ENCODE data around the gene CACNA2D1. TPM values are rescaled to one million over a fixed set of nuclear protein-coding genes. Genes with fewer than 3 reads are reported as not detected.

Gene CACNA2D1
- polyA plus RNA-seq, 1 experiment = 19.5 TPM

GRCh38 chr7:82163586-82163985 lies 280.0 kb downstream of the CACNA2D1 start:
- Histone ChIP-seq H3K27me3 (ENCODE audit: control insufficient read depth, insufficient read depth, low read length) (no peaks in the 10 kb centered on the region), H3K9me3 (ENCODE audit: control insufficient read depth, insufficient read depth, low read length) (no peaks in the 10 kb centered on the region), H3K27ac (ENCODE audit: low read depth, low read length) (no peak overlapping the region), H3K4me3 (ENCODE audit: low read depth, low read length) (no peak overlapping the region)
- ChIA-PET CTCF (interaction anchor here (0.8 to 1.8 kb wide), 2 partner anchors 45 to 318 kb away, joined by 3 to 6 read pairs; no protein-coding TSS in a partner anchor), POLR2A (no interaction called here)
- TF ChIP-seq CTCF (IDR thresholded peaks at IDR 0.05; ENCODE audit: low read depth, low read length) = no peak
- DNase-seq (ENCODE audit: low read depth, low spot score) = no peak

GRCh38 chr7:82162289-82162688 lies 281.3 kb downstream of the CACNA2D1 start:
- CTCF ChIA-PET = interaction anchor here (1.5 kb wide), 1 partner anchor 567 kb away, joined by 3 read pairs; no protein-coding TSS in a partner anchor
- DNase-seq (ENCODE audit: low read depth, low spot score) = no peak
- Histone ChIP-seq H3K27ac (ENCODE audit: low read depth, low read length) (no peak overlapping the region), H3K9me3 (ENCODE audit: control insufficient read depth, insufficient read depth, low read length) (no peaks in the 10 kb centered on the region), H3K27me3 (ENCODE audit: control insufficient read depth, insufficient read depth, low read length) (no peaks in the 10 kb centered on the region), H3K4me3 (ENCODE audit: low read depth, low read length) (no peak overlapping the region)
- no peak for TF ChIP-seq CTCF (IDR thresholded peaks at IDR 0.05; ENCODE audit: low read depth, low read length)
- POLR2A ChIA-PET = no interaction called here

GRCh38 chr7:82158327-82158726 lies 285.2 kb downstream of the CACNA2D1 start:
- TF ChIP-seq CTCF (IDR thresholded peaks at IDR 0.05; ENCODE audit: low read depth, low read length) = no peak
- ChIA-PET POLR2A (interaction anchor here (0.7 kb wide), 1 partner anchor 676 kb away, joined by 3 read pairs; no protein-coding TSS in a partner anchor), CTCF (interaction anchor here (0.5 to 2.1 kb wide), 3 partner anchors 11 to 571 kb away, joined by 3 to 5 read pairs (median 4); no protein-coding TSS in a partner anchor)
- H3K9me3 ChIP-seq (ENCODE audit: control insufficient read depth, insufficient read depth, low read length) = no peaks in the 10 kb centered on the region
- no peak overlapping the region for H3K4me3 ChIP-seq (ENCODE audit: low read depth, low read length)
- no peaks in the 10 kb centered on the region for H3K27me3 ChIP-seq (ENCODE audit: control insufficient read depth, insufficient read depth, low read length)
- H3K27ac ChIP-seq (ENCODE audit: low read depth, low read length) = no peak overlapping the region
- DNase-seq (ENCODE audit: low read depth, low spot score) = no peak

GRCh38 chr7:82156893-82157292 lies 286.7 kb downstream of the CACNA2D1 start:
- ChIA-PET POLR2A (no interaction called here), CTCF (interaction anchor here (2.1 kb wide), 1 partner anchor 573 kb away, joined by 5 read pairs; no protein-coding TSS in a partner anchor)
- Histone ChIP-seq H3K4me3 (ENCODE audit: low read depth, low read length) (no peak overlapping the region), H3K27ac (ENCODE audit: low read depth, low read length) (no peak overlapping the region), H3K9me3 (ENCODE audit: control insufficient read depth, insufficient read depth, low read length) (no peaks in the 10 kb centered on the region), H3K27me3 (ENCODE audit: control insufficient read depth, insufficient read depth, low read length) (no peaks in the 10 kb centered on the region)
- no peak for TF ChIP-seq CTCF (IDR thresholded peaks at IDR 0.05; ENCODE audit: low read depth, low read length)
- no peak for DNase-seq (ENCODE audit: low read depth, low spot score)

- no peaks in the 10 kb centered on the region for H3K9me3 ChIP-seq (ENCODE audit: control insufficient read depth, insufficient read depth, low read length)
- H3K27ac ChIP-seq (ENCODE audit: low read depth, low read length) = no peak overlapping the region
- ChIA-PET POLR2A (no interaction called here), CTCF (no interaction called here)
- DNase-seq (ENCODE audit: low read depth, low spot score) = no peak
- H3K27me3 ChIP-seq (ENCODE audit: control insufficient read depth, insufficient read depth, low read length) = no peaks in the 10 kb centered on the region
- H3K4me3 ChIP-seq (ENCODE audit: low read depth, low read length) = no peak overlapping the region
- no peak for TF ChIP-seq CTCF (IDR thresholded peaks at IDR 0.05; ENCODE audit: low read depth, low read length)
Measured at GRCh38 chr7:82156168-82156567, 287.4 kb downstream of the CACNA2D1 start.
